IMR-90 (cell line): ENCODE data around the gene HORMAD2. TPM values are rescaled to one million over a fixed set of nuclear protein-coding genes. Genes with fewer than 3 reads are reported as not detected.

Experiments
- ATAC-seq: fragments of 200-7000 bp; cut with Tn5 transposase; 2 replicates; pipeline ENCODE4 v1.9.1; 2020; ENCODE audit warnings: low read depth, mild to moderate bottlenecking, moderate library complexity
- BruUV-seq: library from RNA; stranded (reverse); fragments of 400-500 nt; replicated peaks from 2 replicates; lab custom pipeline; 2021; lab: Mats Ljungman, UMichigan
- CTCF ChIA-PET: fragments of 300-600 bp; formaldehyde crosslinking; extraction: SDS; loops from one replicate; lab custom pipeline; 2021; ENCODE audit warnings: antibody characterized with exemption; lab: Yijun Ruan, JAX
- POLR2A ChIA-PET: fragments of 300-600 bp; sonication (Branson Sonifier 250); formaldehyde crosslinking; loops from one replicate; lab custom pipeline; 2022; ENCODE audit warnings: antibody characterized with exemption; ENCODE audit not compliant: unreplicated experiment; lab: Charles Lee
- DNase-seq: peaks from one replicate; pipeline ENCODE4 v3.0.0; 2013
- H2AFZ ChIP-seq: replicated peaks from 2 replicates; pipeline ENCODE3; 2013; ENCODE audit warnings: low read length, mild to moderate bottlenecking; ENCODE audit not compliant: poor library complexity
- H2AK5ac ChIP-seq: 2 replicates; pipeline ENCODE4 v1.6.1; 2013; ENCODE audit warnings: low read depth, low read length, inconsistent platforms
- H2AK9ac ChIP-seq: replicated peaks from 2 replicates; pipeline ENCODE3; 2013; ENCODE audit warnings: mild to moderate bottlenecking, low read depth, low read length, moderate library complexity; ENCODE audit not compliant: poor library complexity
- H2BK120ac ChIP-seq: 2 replicates; pipeline ENCODE4 v1.6.1; 2013; ENCODE audit warnings: low read depth, low read length, inconsistent platforms
- H2BK15ac ChIP-seq: 3 replicates; pipeline ENCODE4 v1.6.1; 2013; ENCODE audit warnings: low read depth, low read length, inconsistent platforms
- H2BK20ac ChIP-seq: 2 replicates; pipeline ENCODE4 v1.6.1; 2013; ENCODE audit warnings: low read depth, mild to moderate bottlenecking, inconsistent platforms, low read length, moderate library complexity
- H2BK5ac ChIP-seq: 2 replicates; pipeline ENCODE4 v1.6.1; 2013; ENCODE audit warnings: mild to moderate bottlenecking, low read depth, low read length, inconsistent platforms; ENCODE audit not compliant: poor library complexity, severe bottlenecking
- H3K14ac ChIP-seq: replicated peaks from 2 replicates; pipeline ENCODE4 v1.6.1; 2013; ENCODE audit warnings: low read depth, low read length, inconsistent platforms
- H3K18ac ChIP-seq: 2 replicates; pipeline ENCODE4 v1.6.1; 2013; ENCODE audit warnings: low read depth, low read length, control low read depth
- H3K23ac ChIP-seq: 2 replicates; pipeline ENCODE4 v1.6.1; 2013; ENCODE audit warnings: low read depth, low read length, inconsistent platforms
- H3K27ac ChIP-seq: 2 replicates; pipeline ENCODE4 v1.5.1; 2013; ENCODE audit warnings: mild to moderate bottlenecking, control low read depth, low read length; ENCODE audit not compliant: insufficient read depth
- H3K27me3 ChIP-seq: 2 replicates; pipeline ENCODE4 v1.6.1; 2013; ENCODE audit warnings: low read length; ENCODE audit not compliant: control insufficient read depth, insufficient read depth
- H3K36me3 ChIP-seq: 2 replicates; pipeline ENCODE4 v1.6.1; 2013; ENCODE audit warnings: low read length, mixed read lengths; ENCODE audit not compliant: control insufficient read depth, insufficient read depth
- H3K4ac ChIP-seq: 2 replicates; pipeline ENCODE4 v1.6.1; 2013; ENCODE audit warnings: low read depth, low read length, inconsistent platforms
- H3K4me1 ChIP-seq: 2 replicates; pipeline ENCODE4 v1.6.1; 2013; ENCODE audit warnings: low read length, mixed read lengths; ENCODE audit not compliant: control insufficient read depth, insufficient read depth
- H3K4me2 ChIP-seq: 2 replicates; pipeline ENCODE4 v1.6.1; 2013; ENCODE audit warnings: low read depth, mild to moderate bottlenecking, control low read depth, low read length, moderate library complexity
- H3K4me3 ChIP-seq: 2 replicates; pipeline ENCODE4 v1.5.1; 2013; ENCODE audit warnings: low read depth, mild to moderate bottlenecking, control low read depth, low read length, moderate library complexity; ENCODE audit not compliant: insufficient read depth
- H3K56ac ChIP-seq: 2 replicates; pipeline ENCODE4 v1.6.1; 2013; ENCODE audit warnings: low read length, inconsistent platforms; ENCODE audit not compliant: insufficient read depth; ENCODE audit errors: extremely low read depth
- H3K79me1 ChIP-seq, 2 experiments: 2 replicates each; pipeline ENCODE4 v1.6.1; 2013; ENCODE audit warnings: low read length in 2 of 2, inconsistent platforms in 1 of 2, low read depth in 1 of 2
- H3K9ac ChIP-seq: 2 replicates; pipeline ENCODE4 v1.6.1; 2013; ENCODE audit warnings: low read depth, low read length, control low read depth
- H3K9me1 ChIP-seq: 2 replicates; pipeline ENCODE4 v1.6.1; 2013; ENCODE audit warnings: low read length, inconsistent platforms; ENCODE audit not compliant: insufficient read depth
- H3K9me3 ChIP-seq: 2 replicates; pipeline ENCODE4 v1.6.1; 2013; ENCODE audit warnings: low read length; ENCODE audit not compliant: control insufficient read depth, insufficient read depth
- H4K20me1 ChIP-seq: 2 replicates; pipeline ENCODE4 v1.6.1; 2013; ENCODE audit warnings: low read length, inconsistent platforms; ENCODE audit not compliant: insufficient read depth
- H4K5ac ChIP-seq: 2 replicates; pipeline ENCODE4 v1.6.1; 2013; ENCODE audit warnings: mild to moderate bottlenecking, low read depth, low read length, control low read depth
- H4K8ac ChIP-seq, 2 experiments: 2 replicates each; pipeline ENCODE4 v1.6.1; 2013; ENCODE audit warnings: low read depth in 2 of 2, low read length in 2 of 2, control low read depth in 1 of 2, inconsistent platforms in 1 of 2
- H4K91ac ChIP-seq: 2 replicates; pipeline ENCODE4 v1.6.1; 2013; ENCODE audit warnings: low read depth, low read length, inconsistent platforms; ENCODE audit not compliant: insufficient read depth
- POLR2A ChIP-seq: IDR thresholded peaks from 2 replicates; pipeline ENCODE4 v1.6.1; 2012; ENCODE audit warnings: mild to moderate bottlenecking, low read depth, low read length
- RCOR1 ChIP-seq: IDR thresholded peaks from 2 replicates; pipeline ENCODE4 v1.6.1; 2012; ENCODE audit warnings: mild to moderate bottlenecking, low read length, improper control_type of control experiment; ENCODE audit not compliant: insufficient replicate concordance
- WGBS, 2 experiments: methylation state at CpG; one replicate each; pipeline versions ENCODE4 v1.1.5 to v1.1.7; 2013; ENCODE audit warnings: missing lambda C conversion rate in 2 of 2; ENCODE audit not compliant: insufficient read length in 1 of 2; ENCODE audit errors: extremely low coverage in 2 of 2; 5-methylcytosine and 5-hydroxymethylcytosine counted together
- dilution Hi-C: fragments of 300-500 bp; cut with HindIII; formaldehyde crosslinking; loops from one replicate; pipeline ENCODE4 v1.14.3; 2018; ENCODE audit warnings: low sequenced_read_pairs; ENCODE audit not compliant: unreplicated experiment
- in situ Hi-C: fragments of 300-500 bp; cut with MboI; formaldehyde crosslinking; loops from 3 replicates; pipeline ENCODE4 v1.14.3; 2019; ENCODE audit warnings: low sequenced_read_pairs, inconsistent platforms, mixed read lengths
- intact Hi-C: fragments of 100-400 bp; cut with micrococcal nuclease; formaldehyde crosslinking; loops from 2 replicates; pipeline ENCODE4 v1.10.0; 2022
- polyA plus RNA-seq, 3 experiments: library from polyadenylated mRNA; depleted of rRNA; stranded (reverse); fragments of >200 nt; gene quantifications; 2 replicates each; pipeline ENCODE4 v1.2.3, GENCODE V29; 2012; ENCODE audit warnings: low replicate concordance in 1 of 3
- total RNA-seq: library from RNA; depleted of rRNA; stranded (reverse); fragments of >200 nt; gene quantifications from 2 replicates; pipeline ENCODE4 v1.2.3, GENCODE V29; 2012

Gene HORMAD2
- total and polyA plus RNA-seq, 2 of the 4 experiments (the other 2 are of a cell fraction), result not detected

DNA sequence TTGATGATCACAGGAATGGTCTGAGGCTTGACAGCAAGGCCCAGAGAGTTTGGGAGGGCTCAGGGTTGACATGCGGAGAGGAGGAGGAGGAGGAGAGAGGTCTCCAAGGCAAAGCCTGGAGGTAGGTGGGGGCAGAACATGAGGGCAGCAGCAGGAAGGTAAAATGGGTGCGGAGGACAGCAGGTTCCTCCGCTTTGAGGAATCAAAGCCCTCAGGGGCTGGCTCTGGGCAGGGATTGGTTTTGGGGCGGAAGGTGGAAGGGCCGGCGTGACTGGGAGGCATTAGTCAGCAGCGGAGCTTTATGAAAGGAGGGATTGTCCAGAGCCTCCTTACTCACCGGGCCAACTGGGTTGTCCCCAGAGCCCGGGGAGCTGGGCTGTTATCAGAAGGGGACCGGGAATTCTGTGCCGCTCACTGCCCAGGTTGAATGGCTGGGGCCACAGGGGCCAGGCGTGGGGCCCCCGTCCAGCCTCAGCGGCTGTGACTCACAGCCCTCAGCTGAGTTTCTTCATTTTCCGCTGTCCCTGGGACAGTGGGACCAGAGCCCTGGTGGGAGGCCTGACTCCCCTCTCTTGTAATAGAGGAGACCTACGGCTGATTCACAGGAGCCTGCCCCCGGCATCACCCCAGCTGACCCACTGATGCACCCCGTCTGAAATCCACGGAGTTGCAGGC is 130.1 kb downstream of the HORMAD2 start:
- peak overlapping the region; percentile 76 for H2BK5ac ChIP-seq
- H2BK120ac ChIP-seq, result peak overlapping the region; percentile 100
- 81% methylated on average over 6 of the region's 19 CpGs; no CpG with 5 or more reads in 1 of the 2 experiments for WGBS, 2 experiments
- peaks cover 36% of the 10 kb centered on the region for H3K9me1 ChIP-seq
- H4K5ac ChIP-seq, result peak overlapping the region; percentile 41
- peak overlapping the region; percentile 100 for H4K91ac ChIP-seq
- H3K9ac ChIP-seq, result no peak overlapping the region
- in situ Hi-C loops (no loop called here), dilution Hi-C loops (no loop called here), intact Hi-C loops (no loop called here)
- no peak overlapping the region for H3K4me2 ChIP-seq
- peak overlapping the region; percentile 65 for H2AK9ac ChIP-seq
- no peak overlapping the region for H3K4me3 ChIP-seq
- H3K56ac ChIP-seq, result peak overlapping the region; percentile 36
- peaks cover 44% of the 10 kb centered on the region for H3K4me1 ChIP-seq
- CTCF ChIA-PET, result no interaction called here
- no peaks in the 10 kb centered on the region for H3K27me3 ChIP-seq
- peak overlapping the region; percentile 56 for H3K14ac ChIP-seq
- peak overlapping the region; percentile 62 for H3K18ac ChIP-seq
- H2AK5ac ChIP-seq, result peak overlapping the region; percentile 100
- 0 out of 2 replicates have a peak overlapping the region, but pooled peaks have one; percentile 12 for H3K23ac ChIP-seq
- peak overlapping the region; percentile 99 for H3K4ac ChIP-seq
- peak; percentile 80 for DNase-seq
- POLR2A ChIA-PET, result no interaction called here
- peak overlapping the region; percentile 96; the same call in 2 of the 3 replicates for H2BK15ac ChIP-seq
- H2AFZ ChIP-seq, result peak overlapping the region; percentile 77
- peak overlapping the region; percentile 99 for H2BK20ac ChIP-seq
- 0 out of 4 replicates have a peak, but pooled peaks cover 0 to 15% of the 10 kb centered on the region in 2 experiments for H3K79me1 ChIP-seq
- no peaks in the 10 kb centered on the region for H3K9me3 ChIP-seq
- H3K36me3 ChIP-seq, result no peaks in the 10 kb centered on the region
- peak overlapping the region; percentile 77 to 97 for H4K8ac ChIP-seq
- no peaks in the 10 kb centered on the region for H4K20me1 ChIP-seq
- peak overlapping the region; percentile 64 for H3K27ac ChIP-seq
- TF ChIP-seq RCOR1, result no peak
- peak; percentile 62 for TF ChIP-seq POLR2A
- BruUV-seq, result no TSS peak
- no peak for ATAC-seq
